Measurements from ENCODE around the gene USP35. TPM values are rescaled to one million over a fixed set of nuclear protein-coding genes. Genes with fewer than 3 reads are reported as not detected.

Gene USP35
- total RNA-seq, 1 donor from 2014 or later: 11.8 TPM

DNA sequence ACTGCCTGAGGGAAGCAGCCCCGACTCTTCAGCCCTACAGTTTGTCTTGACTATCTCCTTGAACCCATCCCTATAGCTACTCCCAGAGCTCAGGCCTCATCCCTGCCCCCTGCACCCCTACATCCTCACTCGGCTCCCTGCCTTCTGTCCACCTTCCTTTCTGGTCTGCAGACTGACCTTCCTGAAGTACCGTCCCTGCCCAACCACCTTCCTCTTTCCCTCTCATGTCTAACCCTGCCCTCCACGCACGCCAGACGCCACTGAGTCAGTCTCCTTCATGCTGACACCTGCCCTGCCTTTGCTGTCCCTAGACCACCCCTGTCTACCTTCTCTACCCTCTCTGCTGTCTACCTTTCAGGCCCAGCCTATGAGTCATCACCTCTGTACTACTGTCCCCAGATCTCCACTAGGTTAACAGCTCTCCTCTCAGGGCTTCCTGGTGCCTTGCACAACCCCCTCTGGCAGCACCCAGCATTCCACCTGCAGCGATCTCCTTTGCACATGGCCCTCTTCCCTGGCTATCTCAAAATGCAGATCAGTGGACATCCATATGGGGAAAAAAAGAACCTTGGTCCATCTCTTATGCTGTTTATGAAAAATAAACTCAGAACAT lies 9.2 kb upstream of the USP35 start:
- Histone ChIP-seq H3K4me3 (no peak overlapping the region), H3K27me3 (no peaks in the 10 kb centered on the region), H3K27ac (no peak overlapping the region), H3K36me3 (no peaks in the 10 kb centered on the region), H3K9me3 (no peaks in the 10 kb centered on the region), H3K4me1 (no peaks in the 10 kb centered on the region)
- TF ChIP-seq, protein P1, sequence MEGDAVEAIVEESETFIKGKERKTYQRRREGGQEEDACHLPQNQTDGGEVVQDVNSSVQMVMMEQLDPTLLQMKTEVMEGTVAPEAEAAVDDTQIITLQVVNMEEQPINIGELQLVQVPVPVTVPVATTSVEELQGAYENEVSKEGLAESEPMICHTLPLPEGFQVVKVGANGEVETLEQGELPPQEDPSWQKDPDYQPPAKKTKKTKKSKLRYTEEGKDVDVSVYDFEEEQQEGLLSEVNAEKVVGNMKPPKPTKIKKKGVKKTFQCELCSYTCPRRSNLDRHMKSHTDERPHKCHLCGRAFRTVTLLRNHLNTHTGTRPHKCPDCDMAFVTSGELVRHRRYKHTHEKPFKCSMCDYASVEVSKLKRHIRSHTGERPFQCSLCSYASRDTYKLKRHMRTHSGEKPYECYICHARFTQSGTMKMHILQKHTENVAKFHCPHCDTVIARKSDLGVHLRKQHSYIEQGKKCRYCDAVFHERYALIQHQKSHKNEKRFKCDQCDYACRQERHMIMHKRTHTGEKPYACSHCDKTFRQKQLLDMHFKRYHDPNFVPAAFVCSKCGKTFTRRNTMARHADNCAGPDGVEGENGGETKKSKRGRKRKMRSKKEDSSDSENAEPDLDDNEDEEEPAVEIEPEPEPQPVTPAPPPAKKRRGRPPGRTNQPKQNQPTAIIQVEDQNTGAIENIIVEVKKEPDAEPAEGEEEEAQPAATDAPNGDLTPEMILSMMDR (IDR thresholded peaks at IDR 0.05): no peak
- TF ChIP-seq POLR2AphosphoS5 (IDR thresholded peaks at IDR 0.05; ENCODE audit: insufficient read depth in 1 of 2, low read depth in 1 of 2) (no peak), POLR2A (IDR thresholded peaks at IDR 0.05) (no peak)
- no peak for DNase-seq (ENCODE audit: extremely low spot score in 2 of 2)
- intact Hi-C loops (cut with DNase I): loop anchor here (10.0 kb wide), 1 partner anchor 115 kb away; the partner anchor contains the start of gene THRSP

DNA sequence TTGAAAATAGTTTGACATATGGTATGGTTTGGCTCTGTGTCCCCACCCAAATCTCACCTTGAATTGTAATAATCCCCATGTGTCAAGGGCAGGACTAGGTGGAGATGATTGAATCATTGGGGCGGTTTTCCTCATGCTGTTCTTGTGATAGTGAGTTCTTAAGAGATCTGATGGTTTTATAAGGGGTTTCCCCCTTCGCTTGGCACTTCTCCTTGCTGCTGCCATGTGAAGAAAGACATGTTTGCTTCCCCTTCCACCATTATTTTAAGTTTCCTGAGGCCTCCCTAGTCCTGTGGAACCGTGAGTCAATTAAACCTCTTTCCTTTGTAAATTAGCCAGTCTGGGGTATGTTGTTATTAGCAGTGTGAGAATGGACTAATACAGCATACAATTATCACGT lies 8.0 kb upstream of the USP35 start:
- intact Hi-C loops (cut with DNase I): loop anchor here (10.0 kb wide), 1 partner anchor 116 kb away; the partner anchor contains the start of gene THRSP
- Histone ChIP-seq H3K9me3 (no peaks in the 10 kb centered on the region), H3K4me1 (peaks cover 6% of the 10 kb centered on the region), H3K27me3 (no peaks in the 10 kb centered on the region), H3K36me3 (no peaks in the 10 kb centered on the region), H3K27ac (no peak overlapping the region), H3K4me3 (no peak overlapping the region)
- DNase-seq (ENCODE audit: extremely low spot score in 2 of 2): no peak
- no peak for TF ChIP-seq POLR2AphosphoS5 (IDR thresholded peaks at IDR 0.05; ENCODE audit: insufficient read depth in 1 of 2, low read depth in 1 of 2)
- TF ChIP-seq, protein P1 (IDR thresholded peaks at IDR 0.05): no peak
- no peak for TF ChIP-seq POLR2A (IDR thresholded peaks at IDR 0.05)

DNA sequence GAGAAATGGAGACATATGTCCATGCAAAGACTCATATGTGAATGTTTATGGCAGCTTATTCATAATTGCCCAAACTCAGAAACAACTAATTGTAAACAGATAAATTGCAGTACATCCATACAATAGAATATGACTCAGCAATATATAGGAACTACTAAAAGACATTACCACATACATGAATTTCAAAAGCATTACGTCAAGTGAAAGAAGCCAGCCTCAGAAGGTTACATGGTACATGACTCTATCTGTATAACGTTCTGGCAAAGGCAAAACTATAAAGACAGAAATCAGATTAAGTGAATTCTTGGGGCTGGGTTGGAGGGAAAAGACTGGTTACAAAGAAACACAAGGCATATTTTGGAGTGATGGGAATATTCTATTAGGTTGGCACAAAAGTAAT lies 7.5 kb upstream of the USP35 start:
- H3K4me3 ChIP-seq: no peak overlapping the region
- H3K4me1 ChIP-seq: peaks cover 11% of the 10 kb centered on the region
- intact Hi-C loops (cut with DNase I): loop anchor here (10.0 kb wide), 1 partner anchor 116 kb away; the partner anchor contains the start of gene THRSP
- no peak for DNase-seq (ENCODE audit: extremely low spot score in 2 of 2)
- H3K27ac ChIP-seq: peak overlapping the region; percentile 7
- TF ChIP-seq, protein P1 (IDR thresholded peaks at IDR 0.05): no peak
- peak in 1 of 2 donors; percentile 7 for TF ChIP-seq POLR2AphosphoS5 (IDR thresholded peaks at IDR 0.05; ENCODE audit: insufficient read depth in 1 of 2, low read depth in 1 of 2)
- H3K36me3 ChIP-seq: no peaks in the 10 kb centered on the region
- H3K9me3 ChIP-seq: no peaks in the 10 kb centered on the region
- no peaks in the 10 kb centered on the region for H3K27me3 ChIP-seq

DNA sequence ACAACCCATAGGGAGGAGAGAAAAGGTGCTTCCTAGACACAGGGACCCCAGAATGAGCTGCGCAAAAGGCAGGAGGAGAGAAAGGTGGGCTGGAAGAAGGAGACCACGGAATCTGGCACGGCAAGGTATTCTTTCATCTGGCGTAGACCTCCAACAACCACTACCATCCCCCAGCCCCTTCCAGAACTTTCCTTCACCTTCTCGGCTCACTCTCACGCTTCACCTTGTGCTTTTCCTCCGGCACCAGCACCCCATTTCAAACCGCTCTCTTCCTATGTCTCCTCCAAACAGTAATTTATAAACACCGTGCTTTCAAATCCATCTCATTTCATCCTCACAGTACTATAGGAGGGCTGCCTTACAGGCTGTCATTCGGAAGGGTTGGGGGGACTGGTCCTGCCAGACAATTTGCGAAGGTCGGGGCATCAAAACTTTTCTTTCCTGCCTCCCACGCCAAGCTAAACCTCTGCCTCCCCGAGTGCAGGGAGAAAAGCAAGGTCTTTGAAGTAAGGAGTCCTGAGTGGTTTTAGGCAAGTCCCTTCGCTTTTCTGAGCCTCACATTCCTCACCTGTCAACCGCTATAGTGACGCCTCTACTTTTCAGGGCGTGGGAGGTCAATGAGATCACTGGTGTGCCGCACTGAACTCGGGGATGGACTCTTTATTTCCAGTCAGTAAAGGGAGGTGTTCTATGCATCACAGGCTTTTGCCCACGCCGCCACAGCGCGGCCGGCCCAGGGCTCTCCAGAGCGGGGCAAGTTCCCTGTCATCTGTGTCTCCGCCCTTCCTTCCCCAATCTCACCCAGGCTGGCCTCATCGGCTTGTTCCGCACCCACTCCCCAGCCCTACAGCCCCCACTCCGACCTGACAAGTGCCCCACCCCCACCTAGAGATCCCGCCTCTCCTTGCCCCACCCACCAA lies 1.1 kb upstream of the USP35 start:
- Histone ChIP-seq H3K4me3 (peak overlapping the region; percentile 70 to 93), H3K27ac (peak overlapping the region; percentile 89), H3K36me3 (no peaks in the 10 kb centered on the region), H3K27me3 (no peaks in the 10 kb centered on the region), H3K9me3 (no peaks in the 10 kb centered on the region), H3K4me1 (peaks cover 60% of the 10 kb centered on the region)
- intact Hi-C loops (cut with DNase I): loop anchor here (10.0 kb wide), 1 partner anchor 123 kb away; the partner anchor contains the start of gene THRSP
- DNase-seq (ENCODE audit: extremely low spot score in 2 of 2): no peak
- TF ChIP-seq, protein P1 (IDR thresholded peaks at IDR 0.05): no peak
- TF ChIP-seq POLR2A (IDR thresholded peaks at IDR 0.05) (no peak), POLR2AphosphoS5 (IDR thresholded peaks at IDR 0.05; ENCODE audit: insufficient read depth in 1 of 2, low read depth in 1 of 2) (no peak)
